ENCODE measurements around the gene NFRKB. TPM values are rescaled to one million over a fixed set of nuclear protein-coding genes. Genes with fewer than 3 reads are reported as not detected.
"Not testable (repeated sequence)": the region's sequence is repeated elsewhere in the genome, so short reads cannot be mapped to it uniquely, and the experiment has no call there.

Gene NFRKB
- total RNA-seq, 1 donor from 2014 or later = 23.9 TPM

DNA sequence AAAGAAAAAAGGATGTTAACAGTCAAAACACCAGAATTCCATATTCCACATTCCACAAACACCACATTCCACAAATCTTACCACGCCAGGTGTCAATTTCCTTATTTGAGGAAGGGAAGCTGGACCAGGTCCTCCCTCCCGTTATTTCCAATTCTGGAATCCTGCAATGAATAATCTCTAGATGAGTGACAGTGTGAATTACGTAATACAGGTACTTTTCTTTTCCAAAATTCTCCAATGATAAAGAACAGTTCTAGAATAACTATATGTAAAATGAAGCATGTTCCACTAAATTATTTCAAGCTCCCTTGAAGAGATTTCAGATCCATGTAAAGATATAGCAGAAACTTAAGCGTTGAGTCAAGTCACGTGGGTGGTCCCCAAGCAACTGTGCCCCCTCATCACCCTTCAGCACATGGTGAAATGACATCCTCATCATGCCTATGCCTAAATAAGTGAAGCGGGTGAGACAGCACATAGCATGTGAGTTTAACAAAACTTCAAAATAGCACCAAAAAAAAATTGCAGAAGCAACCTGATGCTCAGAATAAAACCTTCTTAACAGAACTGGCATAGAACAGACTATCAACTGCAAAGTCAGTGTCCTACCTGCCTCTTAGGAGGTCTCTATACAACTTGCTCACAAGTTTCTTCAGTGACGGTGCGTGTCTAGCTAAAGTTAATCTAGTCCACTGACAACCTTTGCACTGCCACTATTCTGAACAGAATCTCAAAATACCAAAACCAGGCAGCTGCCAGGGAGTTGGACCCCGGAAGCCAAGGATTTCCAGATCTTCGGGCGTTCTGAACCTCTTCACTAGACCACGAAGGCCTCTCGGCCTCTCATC is 876 bp downstream of the NFRKB start:
- DNase-seq = no peak

DNA sequence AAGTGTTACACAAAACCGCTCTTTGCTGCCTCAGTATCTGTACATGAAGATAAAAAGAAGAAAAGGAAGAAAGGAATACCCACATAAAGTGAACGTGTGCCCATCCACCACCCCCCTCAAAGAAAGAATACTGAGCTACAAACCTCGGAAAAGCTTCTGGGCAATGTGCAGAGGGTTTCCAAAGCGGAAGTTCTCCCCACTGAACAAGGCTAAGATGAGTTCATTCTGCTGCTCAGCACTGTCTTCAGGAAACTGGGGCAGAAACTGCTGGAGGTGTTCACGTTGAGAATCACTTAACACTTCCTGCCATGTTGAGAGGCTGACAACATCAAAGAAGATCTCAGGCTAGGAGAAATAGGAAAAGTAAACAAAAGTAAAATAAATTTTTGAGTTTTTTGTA is 6.9 kb downstream of the NFRKB start:
- no peak for DNase-seq

DNA sequence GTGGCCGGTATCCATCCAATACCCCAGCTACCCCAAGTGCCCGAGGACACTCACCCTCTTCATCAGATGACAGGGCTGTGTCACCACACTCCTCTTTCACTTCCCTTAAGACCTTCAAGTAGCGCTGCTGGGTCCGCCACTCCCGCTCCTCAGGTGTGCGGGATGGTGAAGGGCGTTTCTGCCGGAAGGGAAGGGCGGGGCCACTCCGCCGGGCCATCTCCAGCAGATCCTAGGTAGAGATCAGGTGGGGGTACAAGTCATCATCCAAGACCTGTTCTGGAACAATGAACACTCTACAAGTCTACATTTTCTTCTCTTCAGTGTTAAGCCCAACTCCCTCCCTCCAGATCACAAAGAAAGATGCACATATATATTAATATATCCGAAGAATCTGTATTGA is 10.0 kb downstream of the NFRKB start:
- DNase-seq = no peak

DNA sequence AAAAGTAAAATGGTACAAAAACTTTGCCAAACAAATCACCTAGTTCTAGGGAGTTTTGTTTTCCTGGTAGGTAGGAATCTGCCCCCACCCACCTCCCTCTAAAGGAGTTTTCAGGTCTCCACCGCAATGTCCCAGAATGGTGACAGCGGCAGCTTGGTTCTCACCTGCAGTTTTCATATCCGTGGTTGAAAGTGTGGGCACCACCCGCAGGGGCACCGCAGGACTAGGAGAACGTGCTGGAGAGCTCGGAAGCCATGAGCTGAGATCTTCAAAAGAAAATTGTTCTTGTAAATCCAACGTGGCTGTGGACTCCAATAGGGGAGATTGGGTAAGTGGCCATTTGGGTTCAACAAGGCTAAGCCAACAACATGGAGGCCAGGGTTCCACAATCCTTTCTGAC is 10.8 kb downstream of the NFRKB start:
- DNase-seq = no peak

DNA sequence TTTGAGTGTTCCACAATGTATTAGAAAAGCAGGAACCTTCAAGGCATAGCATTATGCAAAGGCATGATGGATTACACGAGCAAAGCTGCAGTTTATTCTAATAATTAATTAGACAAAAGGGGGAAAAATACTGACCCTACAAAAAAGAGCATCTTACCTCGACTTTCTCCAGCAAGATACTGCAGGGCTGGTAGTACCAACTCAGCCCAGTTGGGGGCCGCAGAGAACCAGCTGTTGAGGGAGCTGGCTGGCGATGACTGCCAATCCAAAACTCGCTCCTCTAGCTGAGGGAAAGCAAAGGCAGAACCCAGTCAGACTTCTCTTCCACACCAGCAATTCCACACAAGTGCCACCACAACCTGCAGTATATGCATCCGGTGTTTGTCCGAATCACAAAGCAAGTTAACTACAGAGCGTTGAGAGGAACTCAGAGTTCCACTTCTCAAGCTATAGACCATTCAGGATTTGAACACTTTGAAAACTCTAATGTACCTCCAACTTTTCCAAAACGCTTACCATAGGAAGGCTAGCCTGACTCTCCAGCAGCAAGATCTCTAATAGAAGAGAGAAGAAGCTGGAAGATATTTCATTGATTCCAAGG is 13.7 kb downstream of the NFRKB start:
- no peak for DNase-seq

DNA sequence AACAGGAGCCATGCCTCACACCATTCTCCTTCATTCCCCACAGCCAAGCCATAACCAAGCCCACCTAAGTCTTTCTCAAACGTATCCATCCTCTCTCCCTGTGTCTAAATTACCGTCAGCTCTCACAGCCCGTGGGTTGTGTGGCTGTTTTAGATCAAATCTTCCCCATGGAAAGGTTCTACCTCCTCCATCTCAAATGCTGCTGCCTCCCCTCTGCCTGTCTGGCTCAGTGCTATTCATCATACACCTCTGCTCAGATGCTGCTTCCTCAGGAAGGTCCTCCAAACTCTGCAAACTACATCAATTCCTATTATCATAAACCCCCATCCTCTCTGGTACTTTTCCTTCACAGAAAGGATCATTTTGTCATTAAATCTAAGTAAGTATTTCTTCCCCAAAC is 15.1 kb downstream of the NFRKB start:
- DNase-seq = no peak

DNA sequence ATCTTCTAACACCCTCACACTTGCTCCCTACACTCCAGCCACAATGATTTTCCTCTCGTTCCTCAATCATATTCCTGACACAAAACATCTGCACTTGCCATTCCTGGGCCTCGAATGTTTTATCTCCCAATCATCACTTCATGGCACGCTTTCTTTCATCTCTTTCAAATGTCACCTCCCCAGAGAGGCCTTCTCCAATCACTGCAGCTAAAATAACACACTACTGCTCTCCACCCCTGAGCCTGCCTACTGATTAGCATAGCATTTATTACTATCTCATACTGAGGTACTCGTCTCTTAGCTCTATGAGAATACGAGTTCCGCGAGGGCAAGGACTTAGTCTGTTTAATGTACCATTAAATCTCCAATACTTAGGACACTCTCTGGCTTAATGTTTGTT is 23.5 kb downstream of the NFRKB start:
- no peak for DNase-seq

DNA sequence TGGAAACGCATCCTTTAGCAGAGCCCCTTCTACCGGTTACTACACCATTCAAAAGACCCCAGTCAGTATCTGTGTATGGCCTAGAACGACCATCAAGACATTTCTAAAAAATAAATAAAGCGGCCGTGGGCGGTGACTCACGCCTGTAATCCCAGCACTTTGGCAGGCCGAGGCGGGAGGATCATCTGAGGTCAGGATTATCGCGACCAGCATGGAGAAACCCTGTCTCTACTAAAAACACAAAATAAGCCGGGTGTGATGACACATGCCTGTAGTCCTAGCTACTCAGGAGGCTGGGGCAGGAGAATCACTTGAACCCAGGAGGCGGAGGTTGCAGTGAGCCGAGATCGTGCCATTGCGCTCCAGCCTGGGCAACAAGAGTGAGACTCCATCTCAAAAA is 26.8 kb downstream of the NFRKB start:
- DNase-seq = not testable (repeated sequence)

DNA sequence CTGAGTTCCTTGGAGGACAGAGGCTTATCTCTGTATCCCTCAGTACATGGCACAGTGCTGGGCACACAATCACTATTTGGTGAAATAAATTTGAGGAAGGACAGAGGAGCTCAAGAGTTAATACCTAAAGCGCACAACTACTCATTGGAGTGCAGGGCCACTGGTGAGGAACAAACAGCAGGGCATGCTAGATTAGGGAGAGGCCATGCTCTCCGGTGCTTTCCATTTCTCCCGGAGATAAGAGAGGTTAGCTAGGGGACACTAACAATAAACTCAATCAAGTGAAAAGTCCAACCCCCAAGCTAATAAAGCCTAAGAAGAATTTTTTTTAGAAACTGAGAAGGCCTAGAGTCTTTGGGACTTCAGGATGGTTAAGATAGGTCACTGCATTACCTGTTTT is 29.1 kb downstream of the NFRKB start:
- no peak for DNase-seq

DNA sequence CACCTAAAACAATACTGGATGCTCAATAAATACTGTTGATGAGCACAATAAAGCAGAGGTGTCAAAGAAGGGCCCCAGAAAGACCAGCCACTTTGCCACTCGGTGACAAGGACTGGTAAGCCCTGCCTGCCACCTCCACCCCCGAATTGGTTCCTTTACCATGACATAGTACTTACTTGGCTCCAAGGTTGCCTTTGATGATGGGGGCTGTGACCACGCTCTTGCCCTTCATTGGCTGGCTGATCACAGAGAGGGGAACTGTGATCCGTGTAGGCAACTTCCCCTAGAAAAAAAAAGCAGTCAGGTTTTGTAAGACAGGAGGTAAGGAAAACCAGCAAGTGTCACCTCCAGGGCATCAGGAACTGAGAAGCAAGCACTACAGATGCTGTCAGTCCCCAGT is 29.7 kb downstream of the NFRKB start:
- DNase-seq = no peak

DNA sequence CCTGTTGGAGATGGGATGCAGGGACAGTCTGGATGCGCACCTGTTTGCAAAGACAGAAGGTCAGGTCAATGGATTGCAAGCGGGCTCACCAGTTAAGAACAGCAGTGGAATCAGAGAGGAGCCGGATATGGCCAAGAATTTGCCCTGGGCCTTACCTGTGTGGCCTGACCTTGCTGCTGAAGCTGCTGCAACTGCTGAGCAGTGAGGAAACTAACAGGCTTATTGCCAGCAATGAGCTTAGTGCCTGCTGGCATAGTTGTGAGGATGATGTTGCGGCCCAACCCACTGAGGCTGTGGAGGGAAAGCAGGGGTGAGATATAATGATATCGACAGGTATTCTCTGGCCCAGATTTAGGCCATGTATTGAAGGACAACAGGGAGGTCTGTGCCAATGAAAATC is 30.6 kb downstream of the NFRKB start:
- no peak for DNase-seq

DNA sequence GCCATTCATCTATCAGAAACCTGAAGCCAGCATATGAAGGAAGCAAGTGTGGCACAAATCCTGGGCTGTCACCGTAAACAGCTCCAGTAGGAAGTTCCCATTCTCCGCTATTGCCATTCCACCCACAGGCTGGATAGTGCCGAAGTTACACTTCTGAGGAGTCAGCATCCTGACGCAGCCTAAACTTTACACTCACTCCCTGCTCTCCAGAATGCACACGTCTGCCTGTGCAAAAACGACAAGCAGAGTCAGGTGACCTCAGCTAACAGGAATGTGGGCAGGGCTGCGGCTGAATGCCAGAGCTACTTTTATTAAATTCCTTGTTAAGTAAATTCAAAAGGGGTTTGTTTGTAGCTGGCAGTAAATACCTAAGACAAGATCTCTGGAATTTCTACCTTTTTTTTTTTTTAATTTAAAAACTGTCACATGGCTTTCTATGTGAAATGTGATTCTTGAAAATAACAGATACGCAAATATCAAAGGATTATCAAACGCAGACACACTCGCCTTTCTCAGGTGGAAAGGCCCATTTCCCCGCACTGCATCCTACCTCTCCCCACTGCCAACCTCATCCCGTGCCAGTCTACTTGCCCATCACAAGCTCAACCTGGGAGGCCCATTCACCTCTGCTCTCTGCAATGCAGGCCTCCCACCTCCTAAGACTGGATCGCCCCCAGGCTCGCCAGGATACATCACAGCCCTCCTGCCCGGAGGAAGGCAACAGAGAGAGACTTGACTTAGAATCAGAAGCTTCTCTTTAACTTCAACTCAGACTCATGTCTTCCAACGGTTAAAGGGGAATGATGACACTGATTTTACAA is 33.5 kb downstream of the NFRKB start:
- peak; percentile 63 for DNase-seq

DNA sequence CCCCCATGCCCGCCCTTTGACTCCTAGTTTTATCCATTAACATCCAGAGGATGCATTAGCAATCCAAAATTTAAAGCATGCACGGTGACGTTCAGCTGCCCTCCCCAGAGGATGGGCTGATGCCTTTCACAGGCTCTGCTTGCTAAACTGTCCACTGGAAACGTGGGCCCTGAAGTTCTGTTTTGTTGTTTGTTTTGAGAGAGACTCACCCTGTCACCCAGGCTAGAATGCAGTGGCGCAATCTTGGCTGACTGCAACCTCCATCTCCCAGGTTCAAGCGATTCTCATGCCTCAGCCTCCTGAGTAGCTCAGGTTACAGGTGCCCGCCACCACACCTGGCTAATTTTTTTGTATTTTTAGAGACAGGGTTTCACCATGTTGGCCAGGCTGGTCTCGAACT is 39.3 kb downstream of the NFRKB start:
- no peak for DNase-seq

DNA sequence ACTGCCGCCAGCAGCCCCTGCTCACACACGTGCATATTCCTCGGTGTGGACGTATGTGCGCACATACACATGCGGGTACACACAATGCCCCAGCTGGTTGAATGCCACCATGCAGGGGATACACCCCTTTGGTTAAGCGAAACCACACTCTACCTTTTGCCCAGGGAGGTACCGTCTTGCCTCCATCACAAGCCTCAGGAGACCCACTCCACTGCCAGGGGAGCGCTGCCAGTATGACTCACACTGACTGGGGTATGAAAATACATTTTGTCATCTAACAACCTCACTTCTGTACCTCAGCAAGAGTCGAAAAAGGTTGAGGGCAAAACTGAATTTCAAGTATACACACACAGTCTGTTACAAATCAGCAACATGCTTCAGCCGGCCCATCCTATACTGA is 40.3 kb downstream of the NFRKB start:
- DNase-seq = no peak

DNA sequence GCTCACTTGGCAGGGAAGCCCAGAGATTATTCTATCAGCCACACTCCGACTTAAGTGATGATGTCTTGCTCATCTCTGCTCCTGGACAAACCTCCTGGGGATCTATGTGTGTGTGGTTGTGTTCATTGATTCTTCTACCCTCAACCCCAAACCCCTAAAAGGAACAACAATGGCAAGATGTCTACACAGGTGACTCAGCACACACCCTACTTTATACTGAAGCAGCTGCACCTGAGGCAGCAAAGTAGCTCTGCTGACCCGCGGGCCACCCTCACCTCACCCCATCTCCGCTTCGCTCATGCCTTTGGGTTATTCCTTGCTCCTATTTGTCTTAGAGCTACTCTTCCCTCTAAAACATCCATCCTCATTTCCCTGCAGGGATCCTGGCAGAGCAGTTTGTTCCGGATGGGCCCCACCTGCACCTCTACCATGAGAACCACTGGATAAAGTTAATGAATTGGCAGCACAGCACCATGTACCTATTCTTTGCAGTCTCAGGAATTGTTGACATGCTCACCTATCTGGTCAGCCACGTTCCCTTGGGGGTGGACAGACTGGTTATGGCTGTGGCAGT is 41.1 kb downstream of the NFRKB start:
- no peak for DNase-seq

DNA sequence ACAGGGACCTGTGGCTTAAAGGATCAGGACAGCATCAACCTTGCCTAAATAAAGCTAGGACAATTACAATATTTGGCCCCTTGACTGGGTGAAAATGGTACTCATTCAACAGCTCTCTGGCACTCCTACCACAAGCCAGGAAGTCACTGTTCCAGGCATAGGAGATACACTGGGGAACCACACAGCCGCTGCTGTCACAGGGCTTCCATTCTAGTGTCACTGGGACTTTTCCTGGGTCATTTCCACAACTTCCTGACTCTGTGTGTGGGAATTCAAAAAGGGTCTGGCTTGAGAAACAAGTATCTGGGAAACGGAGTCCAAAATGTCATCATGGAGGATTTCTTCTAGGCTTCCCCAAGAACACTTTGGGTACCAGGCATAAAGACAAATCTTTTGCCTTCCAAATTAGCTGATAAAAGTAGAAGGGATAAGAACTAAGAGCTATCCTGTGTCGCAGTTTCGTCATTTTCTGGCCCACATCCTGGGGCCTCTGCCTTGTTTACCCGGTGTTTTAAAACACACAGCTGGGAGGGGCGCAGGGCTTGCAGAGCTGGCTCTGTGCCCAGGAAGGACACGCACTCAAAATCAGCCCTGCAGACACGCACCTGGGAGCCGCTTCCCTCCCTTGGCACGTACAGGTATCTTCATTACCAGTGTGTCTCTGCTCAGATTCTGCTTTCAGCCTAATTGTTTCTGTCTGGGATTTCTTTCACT is 41.7 kb downstream of the NFRKB start:
- peak; percentile 13 for DNase-seq

DNA sequence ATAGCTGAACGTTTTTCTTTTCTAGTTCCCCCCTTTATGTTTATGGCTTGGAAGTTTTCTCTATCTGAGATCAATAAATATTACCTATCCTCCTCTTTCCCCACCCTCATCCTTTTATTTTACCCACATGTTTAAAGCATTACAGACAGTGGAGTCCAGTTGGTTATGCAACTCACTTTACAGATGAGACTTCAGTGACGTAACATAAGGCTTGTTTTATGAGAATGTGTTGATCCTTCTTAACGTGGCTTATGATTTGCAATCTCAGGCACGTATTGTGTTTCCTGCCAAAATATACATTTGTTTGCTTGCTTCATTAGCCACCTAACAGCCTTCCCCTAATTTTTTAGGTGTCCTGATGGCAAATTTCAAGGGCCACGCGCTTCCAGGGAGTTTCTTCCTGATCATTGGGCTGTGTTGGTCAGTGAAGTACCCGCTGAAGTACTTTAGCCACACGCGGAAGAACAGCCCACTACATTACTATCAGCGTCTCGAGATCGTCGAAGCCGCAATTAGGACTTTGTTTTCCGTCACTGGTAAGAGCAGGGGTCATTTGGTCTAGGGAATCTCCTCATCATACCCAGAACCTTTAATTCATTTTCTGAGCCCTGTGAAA is 43.1 kb downstream of the NFRKB start:
- no peak for DNase-seq

DNA sequence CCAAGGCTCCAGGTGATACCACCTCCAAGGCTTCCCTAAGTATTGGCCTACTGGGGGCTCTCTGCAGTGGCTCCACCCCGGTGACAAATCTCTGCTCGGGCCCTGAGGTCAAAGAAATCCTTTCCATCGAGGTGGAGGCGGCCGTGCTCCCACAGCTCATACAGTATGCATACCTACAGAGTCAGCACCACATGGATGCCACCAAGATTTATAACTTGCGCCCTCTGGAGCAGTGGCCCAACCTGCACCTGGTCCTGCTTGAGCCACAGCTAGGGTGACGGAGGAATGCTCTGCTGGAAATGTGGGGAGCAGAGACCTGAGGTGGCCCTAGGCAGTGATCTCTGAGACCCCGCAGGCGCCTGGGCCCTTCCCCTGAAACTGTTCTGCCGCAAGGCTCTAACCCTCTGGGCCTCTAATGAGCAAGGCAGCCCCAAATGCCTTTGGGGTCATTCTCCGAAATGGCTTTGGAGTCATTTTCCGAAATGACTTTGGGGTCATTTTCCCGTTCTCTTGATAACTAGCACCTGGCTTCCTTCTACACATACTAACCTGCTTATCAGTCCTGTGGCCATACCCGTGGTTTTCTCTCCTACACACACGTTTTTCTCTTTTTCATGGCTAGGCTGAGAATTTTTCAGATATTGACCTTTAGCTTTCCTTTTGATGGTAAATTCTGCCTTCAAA is 45.8 kb downstream of the NFRKB start:
- DNase-seq = no peak

DNA sequence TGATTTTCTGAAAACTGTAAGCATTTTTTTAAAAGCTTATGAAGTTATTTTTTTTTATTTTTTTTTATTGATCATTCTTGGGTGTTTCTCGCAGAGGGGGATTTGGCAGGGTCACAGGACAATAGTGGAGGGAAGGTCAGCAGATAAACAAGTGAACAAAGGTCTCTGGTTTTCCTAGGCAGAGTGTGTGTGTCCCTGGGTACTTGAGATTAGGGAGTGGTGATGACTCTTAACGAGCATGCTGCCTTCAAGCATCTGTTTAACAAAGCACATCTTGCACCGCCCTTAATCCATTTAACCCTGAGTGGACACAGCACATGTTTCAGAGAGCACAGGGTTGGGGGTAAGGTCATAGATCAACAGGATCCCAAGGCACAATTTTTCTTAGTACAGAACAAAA is 48.0 kb downstream of the NFRKB start:
- not testable (repeated sequence) for DNase-seq

DNA sequence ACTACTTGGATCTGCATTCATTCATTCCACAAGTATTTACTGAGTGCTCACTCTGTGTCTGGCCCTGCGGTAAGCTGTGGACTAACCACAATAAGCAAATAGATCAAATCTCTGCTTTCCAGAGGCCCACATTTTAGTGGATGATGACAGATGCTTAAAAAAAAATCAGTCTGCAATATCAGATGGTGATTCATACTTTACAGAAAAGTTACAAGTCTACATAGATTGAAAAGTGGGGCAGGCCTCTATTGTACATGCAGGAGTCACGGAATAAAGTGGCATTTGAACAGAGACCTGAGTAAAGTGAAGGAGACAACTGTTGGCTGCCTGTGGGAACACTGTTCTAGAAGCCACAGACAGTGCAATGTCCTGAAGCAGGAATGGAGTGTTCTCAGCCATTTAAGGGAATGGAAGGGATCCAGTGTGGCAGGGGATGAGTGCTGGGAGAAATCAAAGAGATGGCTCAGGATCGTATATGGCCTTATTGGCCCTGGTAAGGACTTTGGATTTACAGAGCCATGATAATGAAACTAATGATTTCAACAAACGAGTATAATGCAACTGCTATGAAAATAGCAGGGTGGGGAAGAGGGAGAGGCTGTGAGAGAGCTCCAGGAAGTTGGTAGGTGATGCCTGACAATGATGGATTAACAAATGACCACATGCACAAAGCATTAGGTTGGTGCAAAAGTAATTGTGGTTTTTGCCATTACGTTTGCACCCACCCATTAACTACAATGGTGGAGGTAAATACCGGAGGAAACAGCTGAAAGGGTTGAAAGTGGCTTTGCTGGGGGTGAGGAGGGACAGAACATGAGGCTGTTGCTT is 48.7 kb downstream of the NFRKB start:
- DNase-seq = no peak
